H1 (cell line): ENCODE data around the gene IL18RAP. TPM values are rescaled to one million over a fixed set of nuclear protein-coding genes. Genes with fewer than 3 reads are reported as not detected.

Experiments
- ASH2L ChIP-seq: fragments of 200-600, 300-600 bp; sonication (generic); IDR thresholded peaks from one replicate; pipeline ENCODE4 v1.7.1; 2017; ENCODE audit warnings: low read length
- CHD7 ChIP-seq: fragments of 300-600 bp; sonication (generic); IDR thresholded peaks from 2 replicates; pipeline ENCODE4 v1.7.1; 2012; ENCODE audit warnings: low read length, moderate library complexity, mild to moderate bottlenecking, inconsistent platforms; ENCODE audit not compliant: insufficient replicate concordance
- polyA plus RNA-seq, 7 experiments: library from polyadenylated mRNA; depleted of rRNA in 3 of 7; stranded (reverse) in 5 of 7; unstranded in 2 of 7; fragments of >200 nt in 5 of 7; fragments of 200-250 nt in 2 of 7; gene quantifications; 1 replicate in 5 of 7; 2 replicates in 1 of 7; 4 replicates in 1 of 7; pipeline versions ENCODE4 v1.2.1 to v1.2.3, GENCODE V29; 2011 to 2013; ENCODE audit warnings: missing spikeins in 2 of 7, mixed read lengths in 2 of 7
- total RNA-seq: library from RNA; stranded (reverse); fragmentation: NEBNext Ultra II Directional; extraction: Animal tissue kit (Norgen Biotek cat#: 25700); gene quantifications from 2 replicates; pipeline ENCODE4 v1.2.1, GENCODE V29; 2021

The IL18RAP gene
- total and polyA plus RNA-seq, 2 of the 8 experiments (the other 6 are each of a cell fraction or from before 2014, with no cell fraction given), result not detected

GRCh38 chr2:102481931-102482330 is 59.0 kb downstream of the IL18RAP start (continued):
- TF ChIP-seq CHD7 (no peak), ASH2L (no peak)
